Common myeloid progenitor, CD34-positive (primary cell): ENCODE results near the gene ARMC10.
A peak's percentile ranks its signal among the peaks of the same experiment; 100 is the strongest.

Experiments used
- CTCF ChIA-PET: fragments of 350-600 bp; sonication (Branson Sonifier 250); formaldehyde crosslinking; loops from one replicate; lab custom pipeline; 2021; ENCODE audit warnings: antibody characterized with exemption; lab: Charles Lee
- POLR2A ChIA-PET: fragments of 350-600 bp; sonication (Branson Sonifier 250); formaldehyde crosslinking; loops from one replicate; lab custom pipeline; 2021; ENCODE audit warnings: antibody characterized with exemption; lab: Charles Lee
- DNase-seq, 3 donors: peaks; one replicate each; pipeline versions ENCODE4 v3.0.0 to v3.0.0-alpha.2; 2013
- H3K27ac ChIP-seq, 2 experiments: 1 replicate in 1 of 2; 2 replicates in 1 of 2; pipeline ENCODE4 v1.7.0; 2013; ENCODE audit warnings: inconsistent platforms in 2 of 2, low read length in 2 of 2, mild to moderate bottlenecking in 2 of 2, low read depth in 1 of 2, moderate library complexity in 1 of 2; ENCODE audit not compliant: severe bottlenecking in 2 of 2, insufficient read depth in 1 of 2, poor library complexity in 1 of 2
- H3K27me3 ChIP-seq, 5 experiments: replicated peaks in 2 of 5; 1 replicate in 3 of 5; 2 replicates in 2 of 5; pipeline versions ENCODE4 v1.6.1 to v1.7.0; 2013; ENCODE audit warnings: low read length in 4 of 5, mild to moderate bottlenecking in 2 of 5, moderate library complexity in 2 of 5, inconsistent platforms in 1 of 5; ENCODE audit not compliant: insufficient read depth in 5 of 5, control insufficient read depth in 4 of 5
- H3K36me3 ChIP-seq, 4 experiments: 1 replicate in 2 of 4; 2 replicates in 2 of 4; pipeline versions ENCODE4 v1.6.1 to v1.7.0; 2013; ENCODE audit warnings: low read length in 3 of 4, control low read depth in 1 of 4, mild to moderate bottlenecking in 1 of 4; ENCODE audit not compliant: control insufficient read depth in 4 of 4, insufficient read depth in 4 of 4
- H3K4me1 ChIP-seq, 4 experiments: 1 replicate in 3 of 4; 2 replicates in 1 of 4; pipeline versions ENCODE4 v1.6.1 to v1.7.1; 2013; ENCODE audit warnings: low read length in 3 of 4, mild to moderate bottlenecking in 3 of 4, control low read depth in 1 of 4, inconsistent platforms in 1 of 4, moderate library complexity in 1 of 4; ENCODE audit not compliant: control insufficient read depth in 4 of 4, insufficient read depth in 4 of 4; ENCODE audit errors: control extremely low read depth in 1 of 4
- H3K4me3 ChIP-seq, 7 experiments: 1 replicate in 4 of 7; 2 replicates in 3 of 7; pipeline versions ENCODE4 v1.5.1 to v1.7.0; 2013; ENCODE audit warnings: mild to moderate bottlenecking in 7 of 7, low read length in 6 of 7, moderate library complexity in 6 of 7, inconsistent platforms in 2 of 7, low read depth in 2 of 7, control low read depth in 1 of 7; ENCODE audit not compliant: insufficient read depth in 4 of 7, control insufficient read depth in 1 of 7; ENCODE audit errors: extremely low read depth in 1 of 7
- H3K9me3 ChIP-seq, 5 experiments: 1 replicate in 4 of 5; 2 replicates in 1 of 5; pipeline versions ENCODE4 v1.6.1 to v1.7.1; 2013; ENCODE audit warnings: low read length in 4 of 5, mild to moderate bottlenecking in 2 of 5, inconsistent platforms in 1 of 5, low read depth in 1 of 5, moderate library complexity in 1 of 5; ENCODE audit not compliant: control insufficient read depth in 4 of 5, insufficient read depth in 2 of 5; ENCODE audit errors: control extremely low read depth in 1 of 5
- WGBS: methylation state at CpG from one replicate; pipeline ENCODE4 v1.1.5; 2013; ENCODE audit not compliant: insufficient coverage; 5-methylcytosine and 5-hydroxymethylcytosine counted together

The ARMC10 gene

DNA sequence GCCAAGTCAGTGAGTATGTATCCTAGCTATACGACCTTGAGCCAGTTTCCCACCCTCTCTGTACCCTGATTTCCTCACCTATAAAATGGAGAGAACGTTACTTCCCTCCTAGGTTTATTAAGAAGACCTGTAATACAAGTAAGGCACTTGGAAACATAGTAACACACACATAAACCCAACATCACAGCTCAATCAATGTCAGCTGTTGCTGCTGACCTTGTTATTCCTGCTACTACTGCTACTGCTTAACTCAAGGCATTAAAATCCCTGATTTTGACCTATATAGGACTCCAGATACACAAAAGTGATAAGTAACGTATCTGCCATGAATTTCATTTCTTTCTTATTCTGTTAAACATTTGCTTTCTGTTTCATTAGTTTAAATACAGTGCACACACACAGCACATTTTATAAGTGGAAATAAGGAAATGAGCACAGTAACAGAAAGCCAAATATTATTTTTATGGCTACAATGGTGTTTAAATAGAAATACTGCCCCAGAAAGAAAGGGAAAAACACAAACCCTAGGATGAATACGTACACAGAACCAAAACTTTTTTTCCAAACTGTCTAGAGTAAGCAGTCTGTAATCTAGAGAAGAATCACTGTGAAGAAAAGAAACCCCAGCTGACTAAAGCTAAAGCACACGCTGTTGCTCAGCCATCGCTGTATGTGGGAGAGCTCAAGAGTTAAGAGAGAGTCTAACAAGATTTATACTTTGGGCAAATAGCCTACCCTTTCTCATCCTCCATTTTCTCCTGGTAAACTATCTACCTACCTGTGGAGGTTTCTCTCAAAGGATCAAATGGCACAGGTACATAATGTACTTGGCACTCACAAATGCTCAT, 55.0 kb downstream of the ARMC10 start:
- 60% methylated on average over 2 of the region's 6 CpGs for WGBS
- Histone ChIP-seq H3K27ac (peak overlapping the region; percentile 7 to 50), H3K4me1 (peaks cover 0 to 4% (median 0%) of the 10 kb centered on the region in 4 experiments), H3K9me3 (no peaks in the 10 kb centered on the region), H3K27me3 (no peaks in the 10 kb centered on the region), H3K36me3 (peaks cover 9 to 15% (median 12%) of the 10 kb centered on the region in 4 experiments), H3K4me3 (peak overlapping the region in 2 of 7 experiments; percentile 19 to 22)
- POLR2A ChIA-PET = interaction anchor here (0.6 kb wide), 1 partner anchor 228 kb away, joined by 3 read pairs; no protein-coding TSS in a partner anchor
- DNase-seq = no peak
- CTCF ChIA-PET = interaction anchor here (0.6 to 1.7 kb wide), 4 partner anchors 9 to 20 kb away, joined by 3 read pairs; no protein-coding TSS in a partner anchor

DNA sequence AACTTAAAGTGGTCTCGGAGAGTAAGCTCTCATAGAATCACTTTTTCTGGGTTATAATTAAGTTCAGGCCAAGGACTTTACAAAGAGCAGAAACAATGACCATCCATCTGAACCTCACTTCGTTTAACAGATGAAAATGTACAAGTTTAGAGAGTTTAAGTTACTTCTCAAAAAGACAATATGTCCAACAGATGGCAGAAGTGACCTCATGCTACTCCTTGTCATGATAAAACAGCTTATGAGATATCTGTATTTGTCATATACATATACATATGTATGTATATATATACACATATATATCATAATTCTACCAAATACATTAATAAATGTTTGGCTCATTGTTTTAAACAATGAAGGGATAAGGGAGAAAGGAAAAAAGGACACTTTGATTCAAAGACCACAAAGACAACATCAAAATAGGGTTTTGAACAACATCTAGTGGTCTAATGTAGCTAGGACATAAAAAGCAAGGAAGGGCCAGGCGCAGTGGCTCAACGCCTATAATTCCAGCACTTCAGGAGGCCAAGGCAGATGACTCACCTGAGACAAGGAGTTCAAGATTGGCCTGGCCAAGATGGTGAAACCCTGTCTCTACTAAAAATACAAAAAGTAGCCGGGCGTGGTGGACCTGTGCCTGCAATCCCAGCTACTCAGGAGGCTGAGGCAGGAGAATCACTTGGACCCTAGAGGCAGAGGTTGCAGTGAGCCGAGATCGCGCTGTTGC, 56.1 kb downstream of the ARMC10 start:
- H3K27ac ChIP-seq = no peak overlapping the region
- ChIA-PET POLR2A (no interaction called here), CTCF (interaction anchor here (0.6 to 1.7 kb wide), 3 partner anchors 8 to 19 kb away, joined by 3 read pairs; no protein-coding TSS in a partner anchor)
- peak in 1 of 3 donors; percentile 18 for DNase-seq
- no peaks in the 10 kb centered on the region for H3K9me3 ChIP-seq
- peaks cover 7 to 12% (median 10%) of the 10 kb centered on the region in 4 experiments for H3K36me3 ChIP-seq
- 86% methylated on average over 7 of the region's 9 CpGs for WGBS
- peaks cover 0 to 4% (median 0%) of the 10 kb centered on the region in 4 experiments for H3K4me1 ChIP-seq
- no peak overlapping the region for H3K4me3 ChIP-seq
- H3K27me3 ChIP-seq = no peaks in the 10 kb centered on the region

DNA sequence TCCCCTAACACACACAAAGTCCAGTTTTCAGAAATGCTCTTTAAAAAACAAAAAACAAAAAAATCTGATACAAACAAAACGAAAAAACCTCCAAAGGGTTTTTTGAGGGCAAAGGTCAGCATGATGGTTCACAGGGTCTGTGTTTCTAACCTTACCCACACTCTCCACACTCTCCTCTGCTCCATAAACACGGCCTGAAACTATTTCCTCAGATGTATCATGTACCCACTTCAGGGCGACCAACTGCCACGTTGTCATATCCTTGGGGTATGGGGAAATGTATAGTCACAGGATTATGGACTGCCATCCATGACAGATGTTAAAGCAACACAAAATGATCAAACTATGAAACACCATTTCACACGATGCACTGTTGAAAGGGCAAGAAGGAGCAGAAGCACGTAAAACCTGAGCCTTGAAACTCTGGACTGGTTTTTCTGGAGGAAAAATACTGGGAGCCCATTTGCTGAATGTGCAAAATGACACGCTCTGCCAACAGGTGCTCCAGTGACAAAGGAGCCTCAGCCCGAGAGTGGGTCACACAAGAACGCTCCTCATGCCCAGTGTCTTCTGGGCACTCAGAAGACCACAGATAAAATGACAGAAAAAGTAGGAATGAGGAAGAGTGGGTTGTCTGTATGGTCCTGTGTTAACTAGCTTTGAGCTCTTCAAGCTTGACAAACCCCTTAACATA, 58.2 kb downstream of the ARMC10 start:
- peaks cover 0 to 4% (median 0%) of the 10 kb centered on the region in 4 experiments for H3K4me1 ChIP-seq
- 100% methylated on average over 4 of the region's 9 CpGs for WGBS
- no peaks in the 10 kb centered on the region for H3K27me3 ChIP-seq
- peaks cover 0 to 4% (median 4%) of the 10 kb centered on the region in 4 experiments for H3K36me3 ChIP-seq
- no peak overlapping the region for H3K27ac ChIP-seq
- H3K4me3 ChIP-seq = no peak overlapping the region
- ChIA-PET CTCF (no interaction called here), POLR2A (no interaction called here)
- H3K9me3 ChIP-seq = no peaks in the 10 kb centered on the region
- DNase-seq = no peak

DNA sequence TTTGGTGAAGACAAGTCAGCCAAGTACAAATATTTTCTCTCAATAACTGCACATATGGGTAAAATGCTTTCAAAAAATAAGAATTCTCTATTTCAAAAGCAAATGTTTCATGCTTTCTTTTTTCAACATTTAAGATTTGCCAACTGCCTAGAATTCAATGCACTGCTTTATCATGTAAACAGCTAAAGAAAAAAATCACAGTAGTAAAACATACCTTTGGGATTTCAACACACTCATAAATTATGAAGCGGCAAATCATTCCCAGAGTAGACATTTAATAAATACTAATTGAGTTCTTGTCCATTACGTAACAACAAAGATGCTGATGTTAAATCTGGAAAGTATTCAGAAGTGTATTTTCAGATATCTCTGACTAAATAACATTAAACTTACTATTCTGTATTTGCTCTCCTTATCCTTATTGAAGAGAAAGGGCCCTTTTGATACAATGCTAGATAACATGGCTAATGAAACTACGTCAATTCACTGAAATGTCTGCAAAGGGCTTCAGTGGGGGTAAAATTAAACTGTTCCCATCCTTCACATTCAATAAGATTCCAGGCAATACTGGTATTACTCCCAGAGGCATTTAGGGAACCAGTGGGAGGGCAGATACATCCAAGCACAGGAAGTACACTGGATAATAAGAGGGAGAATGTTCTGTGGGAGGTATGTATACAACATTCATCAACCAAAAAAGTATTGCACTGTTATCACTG, 60.1 kb downstream of the ARMC10 start:
- no peak overlapping the region for H3K4me3 ChIP-seq
- no peaks in the 10 kb centered on the region for H3K9me3 ChIP-seq
- peaks cover 0 to 4% (median 0%) of the 10 kb centered on the region in 4 experiments for H3K4me1 ChIP-seq
- ChIA-PET CTCF (no interaction called here), POLR2A (interaction anchor here (1.2 kb wide), 1 partner anchor 698 kb away, joined by 3 read pairs; no protein-coding TSS in a partner anchor)
- H3K36me3 ChIP-seq = peaks cover 0 to 5% (median 0%) of the 10 kb centered on the region in 4 experiments
- H3K27me3 ChIP-seq = no peaks in the 10 kb centered on the region
- no peak overlapping the region for H3K27ac ChIP-seq
- no CpG with 5 or more reads among the region's 3 CpGs for WGBS
- no peak for DNase-seq

DNA sequence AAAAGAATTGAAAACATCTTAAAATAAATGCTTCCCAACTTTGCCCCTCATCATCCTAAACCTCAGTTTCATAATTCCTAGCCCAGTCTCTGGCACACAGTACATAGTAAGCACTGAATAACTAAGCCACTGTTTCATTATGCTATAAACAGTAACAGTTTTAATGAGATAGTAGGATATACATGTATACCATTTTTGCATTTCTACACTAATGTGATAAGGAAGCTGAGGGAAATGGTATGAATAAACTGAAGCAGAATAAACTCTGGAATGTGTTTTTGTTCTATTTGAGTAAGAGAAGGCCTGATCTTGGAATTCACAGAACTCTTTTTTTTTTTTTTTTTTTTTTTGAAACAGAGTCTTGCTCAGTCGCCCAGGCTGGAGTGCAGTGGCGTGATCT, 65.1 kb downstream of the ARMC10 start:
- CTCF ChIA-PET = interaction anchor here (1.0 kb wide), 1 partner anchor 10 kb away, joined by 3 read pairs; no protein-coding TSS in a partner anchor
- H3K4me1 ChIP-seq = no peaks in the 10 kb centered on the region
- H3K9me3 ChIP-seq = no peaks in the 10 kb centered on the region
- peaks cover 0 to 7% (median 3%) of the 10 kb centered on the region in 4 experiments for H3K36me3 ChIP-seq
- no peaks in the 10 kb centered on the region for H3K27me3 ChIP-seq
- POLR2A ChIA-PET = no interaction called here
- no CpG with 5 or more reads among the region's 2 CpGs for WGBS
- H3K27ac ChIP-seq = no peak overlapping the region
- DNase-seq = no peak
- no peak overlapping the region for H3K4me3 ChIP-seq

DNA sequence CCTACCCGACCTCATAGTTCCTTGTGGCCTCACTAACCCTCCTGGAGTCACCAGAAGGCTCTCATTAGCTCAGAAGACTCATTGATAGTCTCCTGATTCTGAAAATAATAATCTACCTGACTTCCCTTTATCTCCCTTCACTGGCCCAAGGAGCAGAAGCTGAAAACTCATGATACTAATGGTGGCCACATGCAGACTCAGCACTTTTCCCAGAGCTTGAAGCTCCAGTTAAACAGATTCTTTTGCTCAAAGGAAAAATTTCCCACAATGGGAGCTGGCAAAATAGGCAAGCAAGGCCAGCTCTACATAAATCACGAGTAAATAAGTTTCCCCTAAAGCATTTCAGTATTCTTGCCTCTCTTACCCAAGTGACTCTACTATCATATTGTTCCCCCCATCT, 65.7 kb downstream of the ARMC10 start:
- POLR2A ChIA-PET = no interaction called here
- no peaks in the 10 kb centered on the region for H3K27me3 ChIP-seq
- H3K4me3 ChIP-seq = no peak overlapping the region
- H3K36me3 ChIP-seq = peaks cover 0 to 7% (median 3%) of the 10 kb centered on the region in 4 experiments
- no peak overlapping the region for H3K27ac ChIP-seq
- no peaks in the 10 kb centered on the region for H3K9me3 ChIP-seq
- 92% methylated on average over 1 of the region's 2 CpGs for WGBS
- DNase-seq = no peak
- CTCF ChIA-PET = interaction anchor here (1.0 kb wide), 1 partner anchor 10 kb away, joined by 3 read pairs; no protein-coding TSS in a partner anchor
- no peaks in the 10 kb centered on the region for H3K4me1 ChIP-seq
